Measurements from ENCODE around the gene CCNYL1. TPM values are rescaled to one million over a fixed set of nuclear protein-coding genes. Genes with fewer than 3 reads are reported as not detected.

The CCNYL1 gene
- total and polyA plus RNA-seq, 2 donors (not counting 1 experiment from before 2014, with no cell fraction given), result 8.8 to 18.4 TPM

- Histone ChIP-seq H3K4me2 (ENCODE audit: extremely low read depth, insufficient read depth, low read length) (peak overlapping the region; percentile 94), H3K27me3 (ENCODE audit: control insufficient read depth, insufficient read depth, low read length) (no peaks in the 10 kb centered on the region), H4K20me1 (ENCODE audit: control insufficient read depth, extremely low read depth, insufficient read depth, low read length) (no peaks in the 10 kb centered on the region), H3K27ac (ENCODE audit: insufficient read depth, low read length) (no peak overlapping the region), H2AFZ (ENCODE audit: low read length) (no peak overlapping the region), H3K9me3 (ENCODE audit: control insufficient read depth, insufficient read depth, low read depth, low read length) (no peaks in the 10 kb centered on the region), H3K79me2 (ENCODE audit: control insufficient read depth, insufficient read depth, low read length) (no peaks in the 10 kb centered on the region), H3K36me3 (ENCODE audit: control insufficient read depth, insufficient read depth, low read length) (no peaks in the 10 kb centered on the region), H3K9ac (ENCODE audit: insufficient read depth, low read length) (no peak overlapping the region), H3K4me1 (ENCODE audit: control insufficient read depth, extremely low read depth, insufficient read depth, low read length) (no peaks in the 10 kb centered on the region), H3K4me3 (replicated peaks in 1 of 4; ENCODE audit: control extremely low read depth in 1 of 4, insufficient read depth in 1 of 4, low read depth in 3 of 4, low read length in 4 of 4) (peak overlapping the region in 1 of 4 experiments; percentile 78)
- no peak for TF ChIP-seq EZH2 (IDR thresholded peaks at IDR 0.05; ENCODE audit: low read length, missing control alignments)
- TF ChIP-seq CTCF (conservative IDR thresholded peaks at IDR 0.05 in 1 of 2, IDR thresholded peaks at IDR 0.05 in 1 of 2; ENCODE audit: low read depth in 1 of 2, low read length in 2 of 2), result peak; percentile 11 to 27
- peak; percentile 18 to 33 for DNase-seq (ENCODE audit: low read depth in 2 of 2)
These were observed 56.2 kb downstream of the CCNYL1 start for GRCh38 chr2:207767461-207768167.

- Histone ChIP-seq H3K79me2 (ENCODE audit: control insufficient read depth, insufficient read depth, low read length) (no peaks in the 10 kb centered on the region), H3K4me3 (replicated peaks in 1 of 4; ENCODE audit: control extremely low read depth in 1 of 4, insufficient read depth in 1 of 4, low read depth in 3 of 4, low read length in 4 of 4) (peak overlapping the region; percentile 73 to 78 (median 77)), H3K4me2 (ENCODE audit: extremely low read depth, insufficient read depth, low read length) (peak overlapping the region; percentile 94), H3K4me1 (ENCODE audit: control insufficient read depth, extremely low read depth, insufficient read depth, low read length) (no peaks in the 10 kb centered on the region), H2AFZ (ENCODE audit: low read length) (peak overlapping the region; percentile 81), H3K27ac (ENCODE audit: insufficient read depth, low read length) (no peak overlapping the region), H4K20me1 (ENCODE audit: control insufficient read depth, extremely low read depth, insufficient read depth, low read length) (no peaks in the 10 kb centered on the region), H3K9me3 (ENCODE audit: control insufficient read depth, insufficient read depth, low read depth, low read length) (no peaks in the 10 kb centered on the region), H3K27me3 (ENCODE audit: control insufficient read depth, insufficient read depth, low read length) (no peaks in the 10 kb centered on the region), H3K36me3 (ENCODE audit: control insufficient read depth, insufficient read depth, low read length) (no peaks in the 10 kb centered on the region), H3K9ac (ENCODE audit: insufficient read depth, low read length) (no peak overlapping the region)
- no peak for TF ChIP-seq EZH2 (IDR thresholded peaks at IDR 0.05; ENCODE audit: low read length, missing control alignments)
- TF ChIP-seq CTCF (conservative IDR thresholded peaks at IDR 0.05 in 1 of 2, IDR thresholded peaks at IDR 0.05 in 1 of 2; ENCODE audit: low read depth in 1 of 2, low read length in 2 of 2), result no peak
- peak; percentile 34 to 54 for DNase-seq (ENCODE audit: low read depth in 2 of 2)
These were observed 56.9 kb downstream of the CCNYL1 start for GRCh38 chr2:207768168-207768865.

- DNase-seq (ENCODE audit: low read depth in 2 of 2), result peak; percentile 31 to 38
- Histone ChIP-seq H3K27ac (ENCODE audit: insufficient read depth, low read length) (no peak overlapping the region), H3K4me1 (ENCODE audit: control insufficient read depth, extremely low read depth, insufficient read depth, low read length) (no peaks in the 10 kb centered on the region), H3K4me3 (replicated peaks in 1 of 4; ENCODE audit: control extremely low read depth in 1 of 4, insufficient read depth in 1 of 4, low read depth in 3 of 4, low read length in 4 of 4) (peak overlapping the region; percentile 73 to 78 (median 77)), H3K27me3 (ENCODE audit: control insufficient read depth, insufficient read depth, low read length) (no peaks in the 10 kb centered on the region), H3K9ac (ENCODE audit: insufficient read depth, low read length) (peak overlapping the region; percentile 41), H3K9me3 (ENCODE audit: control insufficient read depth, insufficient read depth, low read depth, low read length) (no peaks in the 10 kb centered on the region), H3K36me3 (ENCODE audit: control insufficient read depth, insufficient read depth, low read length) (no peaks in the 10 kb centered on the region), H3K4me2 (ENCODE audit: extremely low read depth, insufficient read depth, low read length) (peak overlapping the region; percentile 94), H2AFZ (ENCODE audit: low read length) (peak overlapping the region; percentile 81), H3K79me2 (ENCODE audit: control insufficient read depth, insufficient read depth, low read length) (no peaks in the 10 kb centered on the region), H4K20me1 (ENCODE audit: control insufficient read depth, extremely low read depth, insufficient read depth, low read length) (no peaks in the 10 kb centered on the region)
- TF ChIP-seq CTCF (conservative IDR thresholded peaks at IDR 0.05 in 1 of 2, IDR thresholded peaks at IDR 0.05 in 1 of 2; ENCODE audit: low read depth in 1 of 2, low read length in 2 of 2), result no peak
- no peak for TF ChIP-seq EZH2 (IDR thresholded peaks at IDR 0.05; ENCODE audit: low read length, missing control alignments)
These were observed 57.6 kb downstream of the CCNYL1 start for GRCh38 chr2:207768866-207769596.

Data from fibroblast of lung (primary cell).